HUDEP-2 (cell line): ENCODE measurements around the gene COQ3.
"Not testable (repeated sequence)": the region's sequence is repeated elsewhere in the genome, so short reads cannot be mapped to it uniquely, and the experiment has no call there.

Experiments
- DNase-seq, 76 experiments: peaks; one replicate each; lab custom pipeline; 2025; ENCODE audit not compliant: unreplicated experiment in 76 of 76; lab: John Stamatoyannopoulos, UW

The COQ3 gene

DNA sequence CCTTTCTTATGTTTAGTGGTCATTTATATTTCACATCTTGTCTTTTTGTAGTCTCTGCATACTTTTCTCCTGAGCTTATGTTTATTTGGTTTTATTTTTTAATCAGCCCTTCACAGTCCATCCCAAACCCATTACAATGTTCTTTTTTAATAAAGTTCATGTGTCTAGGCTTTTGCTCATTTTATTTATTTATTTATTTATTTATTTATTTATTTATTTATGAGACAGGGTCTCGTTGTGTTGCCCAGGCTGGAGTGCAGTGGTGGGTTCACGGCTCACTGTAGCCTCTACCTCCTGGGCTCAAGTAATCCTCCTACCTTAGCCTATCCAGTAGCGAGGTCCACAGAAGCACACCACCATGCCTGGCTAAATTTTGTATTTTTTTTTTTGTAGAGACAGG is 3.1 kb downstream of the COQ3 start:
- no peak for DNase-seq

DNA sequence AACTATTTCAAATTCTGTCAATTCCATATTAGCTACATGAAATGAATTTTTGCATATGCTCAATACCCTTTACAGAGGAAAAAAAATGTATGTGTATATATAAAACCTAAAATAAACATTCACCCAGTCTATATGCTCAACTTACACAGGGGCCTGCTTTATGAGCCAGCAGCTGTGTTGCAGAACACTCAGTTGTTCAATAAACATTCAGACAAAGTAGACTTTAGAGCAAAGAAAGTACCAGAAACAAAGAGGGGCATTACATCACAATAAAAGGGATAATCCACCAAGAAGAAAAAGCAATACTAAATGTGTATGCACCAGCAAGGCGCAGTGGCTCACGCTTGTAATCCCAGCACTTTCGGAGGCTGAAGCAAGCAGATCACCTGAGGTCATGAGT is 9.5 kb downstream of the COQ3 start:
- no peak for DNase-seq

DNA sequence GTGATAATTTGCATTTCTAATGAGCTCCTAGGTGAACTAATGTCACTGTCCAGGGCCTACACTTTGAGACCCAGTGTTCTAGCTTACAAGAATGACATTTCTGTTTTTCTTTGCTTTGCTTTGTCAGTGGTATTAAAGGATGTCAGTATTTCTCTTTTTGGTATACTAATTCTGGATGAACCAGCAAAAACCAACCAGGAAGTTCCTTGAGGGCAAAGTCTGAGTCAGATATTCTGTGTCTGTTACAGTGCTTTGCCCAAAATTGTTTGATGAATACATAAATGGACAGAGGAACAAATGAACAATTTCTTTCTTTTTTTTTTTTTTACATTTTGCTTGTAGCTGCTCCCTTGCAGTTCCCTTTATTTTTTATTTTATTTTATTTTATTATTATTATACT is 15.4 kb downstream of the COQ3 start:
- DNase-seq, result no peak

DNA sequence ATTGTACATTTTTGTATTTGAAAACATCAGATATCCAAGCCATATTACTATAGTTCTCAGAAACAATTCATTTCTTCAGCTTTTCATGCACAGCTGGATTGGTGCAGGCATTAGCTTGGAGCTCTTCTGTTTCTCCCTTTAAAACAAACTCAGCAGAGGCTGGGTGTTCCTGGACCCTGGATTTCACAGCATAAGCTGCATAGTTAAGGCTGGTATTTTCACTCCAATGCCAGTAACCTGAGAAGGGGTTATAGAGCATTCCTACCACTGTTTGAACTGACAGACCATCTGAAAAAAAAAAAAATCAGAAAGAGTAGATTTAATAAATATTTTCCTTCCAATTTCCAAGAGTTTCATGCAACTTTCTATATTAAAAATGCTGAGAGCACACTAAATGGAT is 24.5 kb downstream of the COQ3 start:
- DNase-seq, result no peak

DNA sequence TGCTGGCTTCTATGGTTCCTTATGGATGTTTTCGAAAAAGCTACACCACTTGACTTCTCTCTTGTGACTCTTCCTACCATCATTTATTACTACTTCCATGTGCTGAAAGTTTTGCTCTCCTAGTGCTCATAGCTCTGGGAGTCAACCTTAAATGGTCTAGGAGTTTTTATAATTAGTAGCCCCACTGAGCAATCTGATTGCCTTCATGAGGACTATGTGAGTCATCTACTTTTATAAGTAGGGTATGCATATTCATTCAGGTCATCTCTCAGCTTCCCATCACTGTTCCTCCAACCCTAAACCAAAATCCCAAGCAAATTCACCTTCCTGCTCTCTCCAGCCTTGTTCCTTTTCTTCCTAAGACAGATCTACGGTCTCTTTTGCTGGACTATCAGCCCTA is 27.1 kb downstream of the COQ3 start:
- no peak for DNase-seq

DNA sequence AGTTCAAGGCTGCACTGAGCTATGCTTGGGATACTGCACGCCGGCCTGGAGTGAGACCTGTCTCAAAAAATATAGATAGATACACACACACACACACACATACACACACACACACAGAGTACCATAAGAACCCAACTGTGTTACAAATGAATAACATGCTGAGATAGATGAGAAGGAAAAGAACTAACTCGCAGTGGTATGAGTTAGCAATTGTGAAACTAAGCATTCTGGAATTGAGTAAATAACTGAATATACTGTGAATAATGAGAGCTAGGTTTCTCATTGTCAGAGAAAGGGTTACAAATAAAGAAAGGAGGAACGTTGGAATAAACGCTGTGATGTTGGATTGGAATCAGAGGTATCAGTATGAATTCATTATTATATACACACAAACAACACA is 30.0 kb downstream of the COQ3 start:
- DNase-seq, result no peak

DNA sequence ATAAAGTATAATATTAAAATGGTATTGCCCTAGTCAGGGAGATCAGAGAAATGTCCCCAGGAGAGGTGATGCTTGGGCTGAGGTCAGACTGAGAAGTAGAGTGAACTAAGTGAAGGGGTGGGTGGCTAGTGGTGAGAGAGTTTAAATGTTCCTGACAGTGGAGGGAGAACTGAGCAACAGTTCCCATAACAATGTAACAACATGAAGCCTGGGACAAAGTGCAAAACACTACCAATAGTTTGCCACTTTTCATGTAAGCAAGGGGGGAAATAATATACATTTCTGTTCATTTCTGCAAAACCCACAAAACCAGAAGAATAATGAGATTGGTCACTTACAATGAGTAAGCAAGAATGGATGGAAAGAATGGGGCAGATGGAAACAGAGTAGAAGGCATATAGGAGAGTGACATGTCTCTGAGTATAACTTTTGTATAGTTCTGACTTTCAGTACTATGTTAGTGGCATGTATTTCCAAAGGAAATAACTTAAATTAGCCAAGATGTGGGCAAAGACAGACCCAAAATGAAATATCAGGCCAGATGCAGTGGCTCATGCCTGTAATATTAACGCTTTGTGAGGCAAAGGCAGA is 31.2 kb downstream of the COQ3 start:
- no peak for DNase-seq

DNA sequence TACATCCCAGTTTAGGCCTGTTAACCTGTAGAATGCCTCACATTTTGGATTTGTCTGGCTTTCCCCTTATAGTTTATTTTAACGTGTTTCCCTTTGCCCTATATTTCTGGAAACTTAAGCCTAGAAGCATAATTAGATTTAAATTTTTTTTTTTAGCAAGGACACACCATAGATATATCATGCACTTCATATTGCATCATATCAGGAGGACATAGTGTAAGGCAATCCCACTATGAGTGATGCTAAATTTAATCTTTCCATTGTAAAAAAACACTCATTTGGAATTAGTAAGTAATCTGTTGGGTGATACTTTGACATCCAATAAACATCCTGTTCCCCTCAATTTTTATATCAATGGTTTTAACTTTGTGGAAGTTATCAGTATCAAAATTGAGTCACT is 34.2 kb downstream of the COQ3 start:
- DNase-seq, result no peak

DNA sequence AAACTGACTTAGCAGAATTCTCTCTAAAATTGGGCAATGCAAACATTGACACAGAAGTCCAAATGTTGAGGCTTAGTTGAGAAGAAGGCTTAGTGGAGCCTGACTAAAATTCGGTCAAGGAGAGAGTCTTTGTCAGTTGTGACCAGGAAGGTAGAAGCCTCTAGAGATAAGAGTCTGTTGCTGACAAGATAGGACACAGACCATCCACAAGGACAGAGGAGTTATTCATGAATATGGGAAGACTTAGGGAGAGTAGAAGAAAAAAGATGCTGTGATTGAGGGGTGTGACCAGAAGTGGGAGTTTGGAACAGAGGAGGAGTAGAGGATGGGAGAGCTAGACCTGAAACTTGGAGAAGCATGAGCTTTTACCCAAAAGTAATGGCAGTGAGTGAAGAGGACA is 37.4 kb downstream of the COQ3 start:
- DNase-seq, result no peak

DNA sequence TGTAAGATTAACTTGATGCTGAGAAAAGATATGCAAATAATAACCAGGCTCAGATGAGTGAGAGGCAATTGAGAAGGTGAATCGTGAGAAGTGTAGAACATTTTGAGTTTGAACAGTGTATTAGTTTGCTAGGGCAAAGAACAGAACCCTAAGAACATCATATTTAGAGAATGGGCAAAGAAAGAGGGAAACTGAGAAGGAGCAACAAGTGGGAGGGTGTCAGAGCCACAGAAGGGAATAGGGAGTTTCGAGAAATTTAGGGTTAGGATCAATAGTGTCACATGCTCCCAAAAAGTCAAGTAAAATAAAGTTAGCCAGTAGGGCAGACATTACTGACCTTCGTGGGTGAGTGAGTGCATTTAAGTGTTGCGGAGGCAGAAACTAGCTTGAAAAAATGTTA is 39.0 kb downstream of the COQ3 start:
- DNase-seq, result no peak

DNA sequence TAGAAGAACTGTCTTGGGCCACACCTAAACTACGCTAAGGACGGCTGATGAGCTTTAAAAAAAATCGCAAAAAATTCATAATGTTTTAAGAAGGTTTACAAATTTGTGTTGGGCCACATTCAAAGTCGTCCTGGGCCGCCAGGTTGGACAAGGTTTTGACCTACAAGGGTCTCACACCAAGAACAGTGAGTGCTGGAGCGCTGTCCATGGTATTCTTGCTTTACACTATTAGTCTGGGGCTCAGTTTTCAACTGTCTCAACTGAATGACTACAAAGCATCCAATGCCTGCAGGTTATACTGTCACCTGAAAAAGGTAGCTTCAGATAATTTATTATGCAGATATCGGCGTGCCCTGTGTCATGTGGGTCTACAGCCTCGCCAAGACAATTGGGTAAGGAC is 40.9 kb downstream of the COQ3 start:
- no peak for DNase-seq

DNA sequence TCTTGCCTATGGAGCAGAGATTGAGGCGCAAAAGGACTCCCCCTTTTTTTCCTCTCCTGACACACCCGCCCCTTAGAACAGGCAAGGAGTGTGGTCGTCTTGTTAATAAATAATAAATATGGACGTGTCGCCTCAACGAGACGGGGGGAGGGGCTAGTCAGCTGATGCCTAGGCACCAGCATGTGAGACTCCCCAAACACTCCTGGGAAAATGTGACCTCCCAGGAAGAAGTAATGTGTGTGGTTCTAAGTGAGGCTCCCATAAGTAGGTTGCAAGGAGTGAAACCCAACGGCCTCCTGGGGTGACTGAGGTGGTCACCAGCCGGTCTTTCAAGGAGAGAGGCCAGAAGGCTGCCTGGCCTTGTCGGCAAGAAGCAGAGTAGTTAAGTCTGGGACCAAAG is 43.4 kb downstream of the COQ3 start:
- no peak for DNase-seq

DNA sequence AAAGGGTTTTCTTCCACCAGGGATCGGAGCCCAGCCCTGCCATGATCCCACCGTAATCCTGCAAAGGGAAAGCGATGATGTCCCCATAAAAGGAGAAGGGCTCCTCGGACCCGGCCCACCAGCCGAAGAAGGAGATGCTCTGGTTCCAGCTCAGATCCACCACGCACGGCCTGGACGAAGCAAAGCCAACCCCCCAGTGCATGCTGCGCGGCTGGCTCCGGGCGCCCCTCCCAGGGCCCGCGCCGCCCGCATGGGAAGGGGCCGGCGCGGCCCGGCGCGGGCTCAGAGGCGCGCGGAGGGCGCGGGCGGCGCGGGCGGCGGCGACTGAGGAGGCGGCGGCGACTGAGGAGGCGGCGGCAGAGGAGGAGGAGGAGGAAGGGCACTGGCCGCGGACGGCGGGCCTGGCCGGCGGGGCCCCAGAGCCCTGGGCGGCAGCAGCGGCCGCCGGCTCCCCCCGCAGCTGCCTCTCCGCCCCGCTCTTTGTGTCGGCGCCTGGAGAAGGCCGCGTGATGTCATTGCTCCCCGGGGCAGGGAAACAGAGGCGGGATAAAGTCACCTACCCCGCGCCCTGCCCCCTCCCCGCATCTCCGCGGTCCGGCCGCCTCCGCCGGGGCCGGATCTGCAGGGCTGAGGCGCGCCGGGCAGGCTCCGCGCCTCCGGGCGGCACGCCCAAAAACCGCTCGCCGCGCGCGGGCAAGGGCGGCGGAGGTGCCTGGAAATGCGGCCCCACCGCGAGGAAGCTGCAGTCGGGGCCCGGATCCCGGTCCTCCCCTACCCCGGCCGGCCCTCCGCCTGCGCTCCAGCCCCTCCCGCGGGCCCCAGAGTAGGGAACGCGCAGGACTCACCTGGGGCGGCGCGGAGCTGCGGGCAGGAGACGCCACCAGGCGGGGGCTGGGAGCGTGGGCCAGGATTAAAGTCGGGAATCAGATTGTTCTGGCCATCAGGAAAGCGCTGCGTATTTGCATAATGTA is 44.5 kb downstream of the COQ3 start, which contains the start of gene FAXC:
TSS of gene FAXC (minus strand) at position 504 of the 971 bp plus-strand sequence. CDS start at position 202, 302 bp downstream.
- peak in 5 of 76 experiments; percentile 5 to 34 (median 20) for DNase-seq

DNA sequence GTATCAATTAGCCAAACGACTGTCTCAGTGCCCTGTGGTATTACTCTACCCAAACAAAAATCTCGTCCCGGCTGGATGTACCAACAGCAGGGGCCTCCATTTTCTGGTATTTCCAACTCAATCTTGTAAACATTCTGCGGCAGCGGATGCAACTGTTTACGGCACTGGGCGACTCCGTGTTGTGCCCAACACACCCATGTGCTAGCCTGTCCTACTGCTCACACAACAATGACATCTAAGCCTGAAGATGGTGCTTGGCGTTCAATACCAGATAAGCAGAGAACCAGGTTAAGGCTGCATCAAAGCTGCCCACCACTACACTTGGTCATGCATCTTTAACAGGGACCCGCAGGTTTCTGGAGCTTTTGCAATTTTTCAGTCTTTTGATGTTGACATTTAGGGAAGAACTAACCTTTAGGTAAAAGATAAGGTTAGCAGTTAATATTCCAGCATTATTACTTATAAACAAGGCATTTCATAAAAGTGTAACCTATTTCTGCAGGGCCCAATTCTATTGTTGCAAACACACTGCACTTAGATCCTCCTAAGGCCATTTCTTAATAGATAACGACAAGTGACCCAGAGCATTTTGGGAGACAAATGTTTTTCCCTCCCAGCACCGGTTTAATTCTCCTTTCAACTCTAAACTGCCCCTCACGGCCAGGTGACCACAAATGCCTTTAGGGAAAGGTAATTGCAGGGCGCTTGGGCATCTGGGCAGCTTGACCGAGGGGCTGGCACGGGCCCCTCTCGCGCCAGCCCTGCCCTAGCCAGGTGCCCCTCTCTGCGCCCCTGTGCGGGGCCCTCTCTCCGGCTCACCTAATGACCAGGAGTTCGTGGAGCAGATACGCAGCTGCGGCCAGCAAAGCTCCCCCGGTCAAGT is 45.5 kb downstream of the COQ3 start:
- no peak for DNase-seq

DNA sequence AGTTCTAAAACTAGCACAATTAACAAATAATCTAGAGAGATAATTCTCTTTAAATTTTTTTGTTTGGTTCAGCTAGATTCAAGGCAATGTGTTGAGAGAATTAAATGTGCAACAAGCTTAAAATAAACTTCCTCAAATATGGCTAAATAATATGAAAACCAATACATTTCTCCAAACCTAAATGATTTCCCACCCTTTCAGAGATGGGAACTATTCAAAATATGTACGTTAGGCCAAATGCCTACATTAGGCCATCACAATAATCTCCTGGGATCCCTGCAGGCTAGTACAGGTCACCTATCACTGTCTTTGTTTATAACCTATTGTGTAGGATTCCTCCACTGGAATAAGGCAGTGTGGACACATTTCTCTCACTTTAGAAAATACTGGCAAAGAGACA is 46.2 kb downstream of the COQ3 start:
- DNase-seq, result no peak

DNA sequence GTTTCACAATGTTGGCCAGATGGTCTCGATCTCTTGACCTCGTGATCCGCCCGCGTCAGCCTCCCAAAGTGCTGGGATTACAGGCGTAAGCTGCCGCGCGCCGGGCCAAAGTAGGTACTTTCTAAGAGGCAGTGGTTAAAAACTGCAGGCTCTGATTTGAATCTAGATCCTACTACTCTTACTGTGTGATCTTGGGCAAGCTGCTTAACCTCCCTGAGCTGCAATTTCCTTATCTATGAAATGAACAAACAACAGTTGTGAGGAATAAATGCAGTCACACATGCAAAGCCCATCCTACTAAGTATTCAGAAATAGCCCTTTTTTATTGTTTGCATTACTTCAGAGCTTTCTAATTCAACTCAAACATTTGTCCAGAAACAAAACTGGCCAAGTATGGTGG is 47.4 kb downstream of the COQ3 start:
- no peak for DNase-seq

DNA sequence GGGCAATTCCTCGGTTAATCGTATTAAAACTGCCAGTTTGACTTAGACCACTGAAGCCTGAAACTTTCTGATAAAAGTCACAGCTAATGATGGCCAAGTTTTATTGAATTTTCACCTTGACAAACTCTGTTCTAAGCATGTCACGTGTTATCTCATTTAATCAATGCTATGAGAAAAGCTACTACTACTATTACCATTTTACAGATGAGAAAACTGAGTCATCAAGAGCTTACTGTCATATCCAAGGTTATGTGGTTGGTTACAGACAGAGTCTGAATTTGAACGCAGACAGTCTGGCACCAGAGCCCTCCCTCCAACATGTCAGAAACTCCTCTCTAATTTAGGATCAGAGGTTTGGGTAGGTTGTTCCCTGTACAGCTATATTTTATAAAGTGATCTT is 48.8 kb downstream of the COQ3 start:
- DNase-seq, result no peak

DNA sequence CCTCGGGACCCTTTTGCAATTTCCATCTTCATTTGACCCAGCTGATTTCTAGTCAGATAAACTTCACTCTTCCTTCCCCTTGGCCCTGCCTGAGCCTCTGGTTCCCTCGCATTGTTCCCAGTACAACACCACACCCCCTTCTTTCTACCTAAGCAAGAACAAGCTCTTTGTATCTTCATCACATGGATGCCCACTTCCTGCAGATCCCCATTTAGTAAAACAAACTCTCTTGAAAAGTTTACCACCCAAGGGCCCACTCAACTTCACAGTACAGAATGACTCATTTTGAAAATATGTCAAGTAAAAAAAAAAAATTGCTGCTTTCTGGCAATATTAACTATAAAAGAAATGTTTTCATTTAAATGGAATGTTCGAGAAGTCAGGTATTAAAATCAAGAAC is 49.7 kb downstream of the COQ3 start:
- no peak for DNase-seq

DNA sequence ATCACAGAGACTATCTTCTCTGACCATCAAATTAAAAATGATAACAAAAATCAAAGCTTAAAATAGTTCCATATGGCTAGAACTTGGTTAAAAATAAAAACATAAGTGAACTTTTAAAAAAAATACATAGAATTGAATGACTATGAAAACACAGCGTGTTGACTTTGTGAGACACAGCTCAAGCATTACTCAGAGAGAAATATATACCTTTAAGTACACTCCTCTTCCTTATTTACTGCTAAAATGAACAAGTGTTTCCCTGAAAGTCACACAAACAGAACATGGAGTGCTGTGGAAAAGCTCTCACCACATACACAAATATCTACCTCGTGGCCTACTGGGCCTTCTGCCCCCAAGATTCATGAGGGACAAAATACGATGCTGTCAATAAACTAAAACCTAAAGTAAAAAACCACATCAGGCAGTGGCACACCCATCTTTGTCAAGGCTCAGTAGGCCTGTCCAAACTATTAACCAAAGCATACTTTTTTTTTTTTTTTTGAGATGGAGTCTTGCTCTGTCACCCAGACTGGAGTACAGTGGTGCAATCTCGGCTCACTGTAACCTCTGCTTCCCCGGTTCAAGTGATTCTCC is 52.0 kb downstream of the COQ3 start:
- no peak for DNase-seq

DNA sequence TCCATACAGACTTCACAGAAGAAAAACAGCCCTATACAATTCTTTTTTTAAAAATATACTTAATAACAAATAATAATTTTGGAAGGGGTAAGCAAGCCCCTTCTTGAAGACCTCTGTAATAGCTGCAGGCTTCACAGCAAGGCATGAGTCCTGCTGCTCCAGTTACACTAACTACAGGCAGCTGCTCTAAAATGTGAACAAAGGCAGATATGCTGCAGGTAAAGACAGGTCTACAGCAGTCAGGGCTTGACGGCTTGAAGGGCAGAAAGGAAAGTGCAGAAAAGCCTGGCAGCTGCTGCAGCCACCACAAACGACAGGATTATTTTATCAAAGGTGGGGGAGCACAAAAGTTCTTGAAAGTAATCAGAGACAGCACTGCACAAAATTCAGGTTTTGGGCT is 55.8 kb downstream of the COQ3 start:
- DNase-seq, result no peak

DNA sequence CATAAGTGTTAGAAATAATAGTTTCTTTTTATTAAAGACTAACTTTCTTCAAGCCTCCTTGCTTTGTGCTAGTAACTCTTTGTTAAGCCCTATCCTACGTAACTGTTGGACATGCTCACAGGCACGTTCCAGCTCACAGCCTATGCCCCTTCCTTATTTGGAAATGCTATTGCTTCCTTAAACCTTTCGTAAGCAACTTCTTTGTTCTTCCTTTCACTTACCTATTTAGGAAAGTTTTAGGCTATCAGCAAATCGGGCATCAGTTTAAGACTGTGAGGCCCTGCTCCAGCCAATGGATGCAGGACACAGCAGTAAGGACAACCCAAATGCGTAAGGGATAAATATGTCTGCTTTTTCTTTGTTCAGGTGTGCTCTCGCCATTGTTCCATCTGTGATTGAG is 58.7 kb downstream of the COQ3 start:
- not testable (repeated sequence) for DNase-seq
